Naive thymus-derived CD4-positive, alpha-beta T cell (primary cell): Measurements from ENCODE around the gene FLT3. TPM values are rescaled to one million over a fixed set of nuclear protein-coding genes. Genes with fewer than 3 reads are reported as not detected.

ENCODE experiments used
- ATAC-seq: fragments of 150-1000 bp; cut with Tn5 transposase; 2 replicates; pipeline ENCODE4 v1.10.0; 2021; ENCODE audit warnings: mild to moderate bottlenecking, moderate library complexity
- CTCF ChIA-PET: fragments of 350-600 bp; sonication (Branson Sonifier 250); formaldehyde crosslinking; loops from one replicate; lab custom pipeline; 2021; ENCODE audit warnings: antibody characterized with exemption; lab: Charles Lee
- POLR2A ChIA-PET: fragments of 350-600 bp; sonication (Branson Sonifier 250); formaldehyde crosslinking; loops from one replicate; lab custom pipeline; 2021; ENCODE audit warnings: antibody characterized with exemption, inconsistent platforms; lab: Charles Lee
- DNase-seq, 9 donors: peaks; one replicate each; pipeline versions ENCODE4 v3.0.0 to v3.0.0-alpha.2; 2020 to 2022; ENCODE audit warnings: mixed read lengths in 1 of 9
- H3K27ac ChIP-seq: one replicate; pipeline ENCODE4 v1.7.0; 2013; ENCODE audit warnings: mild to moderate bottlenecking, low read depth, low read length, moderate library complexity
- H3K27me3 ChIP-seq, 2 donors: one replicate each; pipeline ENCODE4 v1.7.0; 2013; ENCODE audit warnings: low read length in 2 of 2, mild to moderate bottlenecking in 2 of 2, moderate library complexity in 2 of 2; ENCODE audit not compliant: control insufficient read depth in 2 of 2, insufficient read depth in 2 of 2
- H3K36me3 ChIP-seq, 3 experiments: 1 replicate in 2 of 3; 2 replicates in 1 of 3; pipeline ENCODE4 v1.7.0; 2013; ENCODE audit warnings: low read length in 3 of 3, mild to moderate bottlenecking in 3 of 3, moderate library complexity in 1 of 3; ENCODE audit not compliant: insufficient read depth in 3 of 3, control insufficient read depth in 2 of 3
- H3K4me1 ChIP-seq, 2 donors: one replicate each; pipeline ENCODE4 v1.7.0; 2013; ENCODE audit warnings: low read length in 2 of 2, mild to moderate bottlenecking in 2 of 2, moderate library complexity in 1 of 2; ENCODE audit not compliant: control insufficient read depth in 2 of 2, insufficient read depth in 2 of 2
- H3K4me3 ChIP-seq: 2 replicates; pipeline ENCODE4 v1.7.0; 2013; ENCODE audit warnings: mild to moderate bottlenecking, low read length
- H3K9me3 ChIP-seq, 3 experiments: 1 replicate in 2 of 3; 2 replicates in 1 of 3; pipeline ENCODE4 v1.7.0; 2013; ENCODE audit warnings: low read length in 3 of 3; ENCODE audit not compliant: control insufficient read depth in 2 of 3
- H3K27ac Mint-ChIP-seq, 9 donors: one replicate each; pipeline ENCODE4 v1.8.0; 2020 to 2022; ENCODE audit warnings: mixed read lengths in 9 of 9, mild to moderate bottlenecking in 8 of 9, moderate library complexity in 5 of 9, inconsistent platforms in 2 of 9
- H3K27me3 Mint-ChIP-seq, 5 donors: one replicate each; pipeline ENCODE4 v1.8.0; 2021 to 2022; ENCODE audit warnings: mixed read lengths in 5 of 5, mild to moderate bottlenecking in 1 of 5
- H3K36me3 Mint-ChIP-seq, 5 donors: one replicate each; pipeline ENCODE4 v1.8.0; 2020 to 2022; ENCODE audit warnings: mixed read lengths in 5 of 5, mild to moderate bottlenecking in 3 of 5, inconsistent platforms in 1 of 5
- H3K4me1 Mint-ChIP-seq, 7 donors: one replicate each; pipeline ENCODE4 v1.8.0; 2020 to 2022; ENCODE audit warnings: mixed read lengths in 7 of 7, mild to moderate bottlenecking in 3 of 7, inconsistent platforms in 1 of 7
- H3K4me3 Mint-ChIP-seq, 10 donors: one replicate each; pipeline ENCODE4 v1.8.0; 2020 to 2022; ENCODE audit warnings: mild to moderate bottlenecking in 10 of 10, mixed read lengths in 10 of 10, moderate library complexity in 6 of 10, inconsistent platforms in 2 of 10
- H3K9me3 Mint-ChIP-seq, 11 donors: one replicate each; pipeline ENCODE4 v1.8.0; 2020 to 2022; ENCODE audit warnings: mixed read lengths in 11 of 11, mild to moderate bottlenecking in 4 of 11, inconsistent platforms in 1 of 11, moderate library complexity in 1 of 11
- intact Hi-C, 2 donors: fragments of 100-400 bp; cut with micrococcal nuclease; formaldehyde crosslinking; loops; one replicate each; pipeline ENCODE4 v1.15.1; 2023
- polyA plus RNA-seq, 2 donors: library from polyadenylated mRNA; unstranded; fragments of 300-500 nt; fragmentation: Illumina TruSeq; gene quantifications; one replicate each; pipeline ENCODE4 v1.2.3, GENCODE V29; 2021
- total RNA-seq, 6 experiments: library from RNA in 5 of 6; stranded (reverse) in 5 of 6; gene quantifications; 1 replicate in 5 of 6; 2 replicates in 1 of 6; pipeline ENCODE4 v1.2.3 and lab custom pipeline; 2021 to 2026

The FLT3 gene
- total and polyA plus RNA-seq, 7 experiments from 2014 or later, result 0.77 to 3.4 TPM; not detected in 5

- intact Hi-C loops, result loop anchor here in 1 of 2 donors (10.0 kb wide), 1 partner anchor 585 kb away; no protein-coding TSS in a partner anchor
- no peak for ATAC-seq
These were observed 50.2 kb downstream of the FLT3 start for GRCh38 chr13:28049880-28050875.

GRCh38 chr13:28049215-28049614 lies 51.2 kb downstream of the FLT3 start:
- CTCF ChIA-PET, result interaction anchor here (0.6 kb wide), 1 partner anchor 1526 kb away, joined by 3 read pairs; no protein-coding TSS in a partner anchor
- DNase-seq, result no peak
- peaks cover 0 to 17% (median 0%) of the 10 kb centered on the region in 5 donors for H3K27me3 Mint-ChIP-seq
- H3K27ac ChIP-seq, result no peak overlapping the region
- H3K4me1 Mint-ChIP-seq, result peaks cover 0 to 12% (median 6%) of the 10 kb centered on the region in 7 donors
- no peak overlapping the region for H3K4me3 ChIP-seq
- intact Hi-C loops, result no loop called here
- H3K4me1 ChIP-seq, result no peaks in the 10 kb centered on the region
- no peak overlapping the region for H3K4me3 Mint-ChIP-seq
- no peaks in the 10 kb centered on the region for H3K36me3 ChIP-seq
- peaks cover 0 to 2% (median 0%) of the 10 kb centered on the region in 5 donors for H3K36me3 Mint-ChIP-seq
- H3K9me3 Mint-ChIP-seq, result peaks cover 0 to 2% (median 0%) of the 10 kb centered on the region in 11 donors
- POLR2A ChIA-PET, result no interaction called here
- no peaks in the 10 kb centered on the region for H3K9me3 ChIP-seq
- no peak for ATAC-seq
- no peak overlapping the region for H3K27ac Mint-ChIP-seq
- no peaks in the 10 kb centered on the region for H3K27me3 ChIP-seq

More at GRCh38 chr13:28049880-28050875, 50.2 kb downstream of the FLT3 start:
- no peaks in the 10 kb centered on the region for H3K4me1 ChIP-seq
- peaks cover 0 to 3% of the 10 kb centered on the region in 2 donors for H3K27me3 ChIP-seq
- H3K4me1 Mint-ChIP-seq, result peaks cover 0 to 12% (median 6%) of the 10 kb centered on the region in 7 donors
- H3K9me3 ChIP-seq, result no peaks in the 10 kb centered on the region
- no peak for DNase-seq
- CTCF ChIA-PET, result interaction anchor here (0.5 to 0.7 kb wide), 2 partner anchors 10 to 581 kb away, joined by 3 to 4 read pairs; no protein-coding TSS in a partner anchor
- H3K27ac ChIP-seq, result no peak overlapping the region
- peaks cover 0 to 2% (median 0%) of the 10 kb centered on the region in 11 donors for H3K9me3 Mint-ChIP-seq
- H3K4me3 ChIP-seq, result no peak overlapping the region
- peaks cover 0 to 23% (median 6%) of the 10 kb centered on the region in 5 donors for H3K27me3 Mint-ChIP-seq
- no peaks in the 10 kb centered on the region for H3K36me3 ChIP-seq
- no peak overlapping the region for H3K27ac Mint-ChIP-seq
- no peak overlapping the region for H3K4me3 Mint-ChIP-seq
- H3K36me3 Mint-ChIP-seq, result no peaks in the 10 kb centered on the region
- POLR2A ChIA-PET, result no interaction called here

- Mint-ChIP-seq H3K27ac (no peak overlapping the region), H3K4me3 (no peak overlapping the region), H3K27me3 (peaks cover 0 to 15% (median 0%) of the 10 kb centered on the region in 5 donors), H3K36me3 (peaks cover 0 to 2% (median 0%) of the 10 kb centered on the region in 5 donors), H3K4me1 (peaks cover 0 to 12% (median 6%) of the 10 kb centered on the region in 7 donors), H3K9me3 (peaks cover 0 to 2% (median 0%) of the 10 kb centered on the region in 11 donors)
- no peaks in the 10 kb centered on the region for H3K27me3 ChIP-seq
- CTCF ChIA-PET, result no interaction called here
- H3K9me3 ChIP-seq, result no peaks in the 10 kb centered on the region
- DNase-seq (no peak), ATAC-seq (no peak)
- intact Hi-C loops, result no loop called here
- POLR2A ChIA-PET, result no interaction called here
- H3K36me3 ChIP-seq, result no peaks in the 10 kb centered on the region
- no peak overlapping the region for H3K4me3 ChIP-seq
- H3K4me1 ChIP-seq, result no peaks in the 10 kb centered on the region
- no peak overlapping the region for H3K27ac ChIP-seq
These were observed 51.6 kb downstream of the FLT3 start for GRCh38 chr13:28048768-28049167.

GRCh38 chr13:28047757-28048388 lies 52.5 kb downstream of the FLT3 start:
- Histone ChIP-seq H3K4me3 (no peak overlapping the region), H3K27me3 (no peaks in the 10 kb centered on the region), H3K27ac (no peak overlapping the region), H3K4me1 (no peaks in the 10 kb centered on the region), H3K9me3 (no peaks in the 10 kb centered on the region), H3K36me3 (no peaks in the 10 kb centered on the region)
- CTCF ChIA-PET, result no interaction called here
- Mint-ChIP-seq H3K4me1 (peaks cover 0 to 12% (median 6%) of the 10 kb centered on the region in 7 donors), H3K36me3 (peaks cover 0 to 2% (median 0%) of the 10 kb centered on the region in 5 donors), H3K9me3 (peaks cover 0 to 2% (median 0%) of the 10 kb centered on the region in 11 donors), H3K27ac (peak overlapping the region in 3 of 9 donors; percentile 28 to 71 (median 31)), H3K27me3 (peaks cover 0 to 14% (median 0%) of the 10 kb centered on the region in 5 donors), H3K4me3 (no peak overlapping the region)
- no peak for DNase-seq
- ATAC-seq, result peak; percentile 64
- POLR2A ChIA-PET, result no interaction called here
- intact Hi-C loops, result no loop called here

GRCh38 chr13:28046981-28047380 lies 53.4 kb downstream of the FLT3 start:
- POLR2A ChIA-PET, result no interaction called here
- peaks cover 0 to 2% (median 0%) of the 10 kb centered on the region in 11 donors for H3K9me3 Mint-ChIP-seq
- peaks cover 0 to 12% (median 6%) of the 10 kb centered on the region in 7 donors for H3K4me1 Mint-ChIP-seq
- intact Hi-C loops, result no loop called here
- Histone ChIP-seq H3K4me3 (no peak overlapping the region), H3K27ac (no peak overlapping the region), H3K36me3 (no peaks in the 10 kb centered on the region), H3K4me1 (no peaks in the 10 kb centered on the region), H3K27me3 (no peaks in the 10 kb centered on the region), H3K9me3 (no peaks in the 10 kb centered on the region)
- DNase-seq (no peak), ATAC-seq (no peak)
- peak overlapping the region in 1 of 9 donors; percentile 14 for H3K27ac Mint-ChIP-seq
- H3K27me3 Mint-ChIP-seq, result peaks cover 0 to 16% (median 0%) of the 10 kb centered on the region in 5 donors
- H3K4me3 Mint-ChIP-seq, result no peak overlapping the region
- CTCF ChIA-PET, result no interaction called here
- H3K36me3 Mint-ChIP-seq, result peaks cover 0 to 2% (median 0%) of the 10 kb centered on the region in 5 donors

- no peak for DNase-seq
- Mint-ChIP-seq H3K36me3 (peaks cover 0 to 2% (median 0%) of the 10 kb centered on the region in 5 donors), H3K27me3 (peaks cover 0 to 16% (median 6%) of the 10 kb centered on the region in 5 donors), H3K27ac (no peak overlapping the region), H3K4me1 (peaks cover 0 to 12% (median 6%) of the 10 kb centered on the region in 7 donors), H3K4me3 (no peak overlapping the region), H3K9me3 (peaks cover 0 to 2% (median 0%) of the 10 kb centered on the region in 11 donors)
- Histone ChIP-seq H3K4me3 (no peak overlapping the region), H3K4me1 (no peaks in the 10 kb centered on the region), H3K27me3 (no peaks in the 10 kb centered on the region), H3K36me3 (no peaks in the 10 kb centered on the region), H3K27ac (no peak overlapping the region), H3K9me3 (no peaks in the 10 kb centered on the region)
- POLR2A ChIA-PET, result no interaction called here
- no peak for ATAC-seq
- intact Hi-C loops, result no loop called here
- CTCF ChIA-PET, result no interaction called here
These were observed 54.5 kb downstream of the FLT3 start for GRCh38 chr13:28045861-28046260.
